Ishikawa (cell line): ENCODE measurements around the gene TERT.

Experiments
- CEBPB ChIP-seq: IDR thresholded peaks from 2 replicates; pipeline ENCODE4 v1.6.1; 2012
- CREB1 ChIP-seq: IDR thresholded peaks from 2 replicates; pipeline ENCODE4 v1.6.1; 2012; ENCODE audit warnings: low read depth
- EGR1 ChIP-seq: IDR thresholded peaks from 2 replicates; pipeline ENCODE4 v1.6.1; 2012
- EP300 ChIP-seq: IDR thresholded peaks from 2 replicates; pipeline ENCODE4 v1.6.1; 2012; ENCODE audit warnings: borderline replicate concordance
- FOXM1 ChIP-seq: IDR thresholded peaks from 2 replicates; pipeline ENCODE4 v1.6.1; 2012; ENCODE audit warnings: low read depth, borderline replicate concordance
- NFIC ChIP-seq: IDR thresholded peaks from 2 replicates; pipeline ENCODE4 v1.6.1; 2012
- RAD21 ChIP-seq: IDR thresholded peaks from 2 replicates; pipeline ENCODE4 v1.6.1; 2012; ENCODE audit warnings: low read depth
- TAF1 ChIP-seq: IDR thresholded peaks from 2 replicates; pipeline ENCODE4 v1.6.1; 2012; ENCODE audit warnings: low read depth, mild to moderate bottlenecking
- TCF12 ChIP-seq: IDR thresholded peaks from 2 replicates; pipeline ENCODE4 v1.6.1; 2012; ENCODE audit warnings: low read depth
- TEAD4 ChIP-seq: IDR thresholded peaks from 2 replicates; pipeline ENCODE4 v1.6.1; 2012
- YY1 ChIP-seq: IDR thresholded peaks from 2 replicates; pipeline ENCODE4 v1.6.1; 2012; ENCODE audit warnings: low read depth
- ZBTB7A ChIP-seq: IDR thresholded peaks from 2 replicates; pipeline ENCODE4 v1.6.1; 2012; ENCODE audit warnings: low read depth
- TF ChIP-seq, protein P1 (sequence below): IDR thresholded peaks from 2 replicates; pipeline ENCODE4 v1.6.1; 2012
- TF ChIP-seq, protein P2 (sequence below): IDR thresholded peaks from 2 replicates; pipeline ENCODE4 v1.6.1; 2012
- TF ChIP-seq, protein P3 (sequence below): IDR thresholded peaks from 2 replicates; pipeline ENCODE4 v1.6.1; 2012; ENCODE audit warnings: low read depth, mild to moderate bottlenecking

TERT gene

DNA sequence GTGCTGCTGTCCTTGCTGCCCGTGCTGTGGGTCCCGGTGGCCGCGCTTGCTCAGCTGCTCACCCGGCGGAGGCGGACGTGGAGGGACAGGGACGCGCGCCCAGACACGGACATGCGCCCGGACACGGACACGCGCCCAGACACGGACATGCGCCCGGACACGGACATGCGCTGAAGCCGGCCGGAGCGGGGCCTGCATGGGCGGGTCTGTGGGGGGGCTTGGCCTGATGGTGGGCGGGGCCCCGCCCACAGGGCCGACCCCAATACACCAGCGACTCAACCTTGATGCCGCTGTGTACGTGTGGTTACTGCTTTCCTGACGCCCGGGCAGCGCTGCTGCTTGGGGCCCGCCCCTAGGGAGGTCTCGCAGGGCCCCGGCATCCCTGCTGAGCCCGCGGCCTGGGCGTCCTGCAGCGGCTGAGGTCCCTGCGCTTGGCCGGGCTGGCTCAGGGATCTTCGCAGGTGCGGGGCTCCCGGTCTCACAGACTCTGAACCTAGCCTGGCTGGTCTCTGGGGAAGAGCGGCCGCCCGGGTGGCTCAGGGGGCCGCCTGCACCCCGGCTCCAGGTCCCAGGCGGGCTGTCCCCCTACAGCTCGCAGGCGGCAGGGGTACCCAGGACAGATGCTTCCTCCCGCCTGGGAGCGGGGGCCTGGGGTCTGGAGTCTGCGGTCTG is 48.8 kb downstream of the TERT start:
- 0 out of 2 replicates have a peak, but pooled peaks have one; percentile 16 for TF ChIP-seq ZBTB7A
- TF ChIP-seq EP300: no peak

DNA sequence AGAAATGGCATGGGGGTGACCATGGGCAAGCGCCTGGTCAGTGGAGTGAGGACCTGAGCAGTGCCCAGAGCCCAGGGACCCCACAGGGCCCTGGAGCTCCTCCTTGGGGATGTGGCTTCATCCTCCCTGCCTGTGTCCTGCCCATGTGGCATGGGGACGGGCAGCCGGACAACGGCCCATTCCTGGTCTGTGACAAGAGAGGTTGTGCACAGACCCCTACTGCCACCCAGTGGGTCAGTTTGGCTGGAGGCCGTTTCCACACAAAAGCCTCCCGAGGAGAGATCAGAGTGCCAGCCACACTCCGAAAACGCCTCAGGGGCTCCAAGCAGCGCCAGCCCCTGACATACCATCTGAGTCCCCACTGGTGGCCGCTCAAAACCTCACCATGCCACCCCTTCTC is 49.9 kb downstream of the TERT start:
- TF ChIP-seq RAD21: peak; percentile 58
- TF ChIP-seq NFIC: no peak

DNA sequence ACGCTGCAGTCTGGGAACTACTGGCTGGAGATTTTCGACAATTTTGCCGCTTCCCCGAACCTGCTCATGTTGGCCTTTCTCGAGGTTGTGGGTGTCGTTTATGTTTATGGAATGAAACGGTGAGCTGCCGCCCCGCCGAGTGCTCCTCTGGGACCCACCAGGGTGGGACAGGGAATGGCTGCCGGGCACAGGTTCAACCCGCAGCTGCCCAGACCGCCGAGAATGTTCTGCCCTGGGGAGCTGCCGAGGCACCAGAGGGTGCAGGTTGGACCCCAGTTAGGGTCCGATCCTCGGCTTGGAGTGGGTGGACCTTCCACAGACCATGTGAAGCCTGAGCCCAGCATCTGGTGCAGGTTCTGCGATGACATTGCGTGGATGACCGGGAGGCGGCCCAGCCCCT is 50.6 kb downstream of the TERT start:
- no peak for TF ChIP-seq CEBPB
- TF ChIP-seq NFIC: no peak
- no peak for TF ChIP-seq CREB1
- no peak for TF ChIP-seq TAF1
- TF ChIP-seq FOXM1: no peak
- TF ChIP-seq, protein P1, sequence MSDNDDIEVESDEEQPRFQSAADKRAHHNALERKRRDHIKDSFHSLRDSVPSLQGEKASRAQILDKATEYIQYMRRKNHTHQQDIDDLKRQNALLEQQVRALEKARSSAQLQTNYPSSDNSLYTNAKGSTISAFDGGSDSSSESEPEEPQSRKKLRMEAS: no peak
- TF ChIP-seq, protein P2, sequence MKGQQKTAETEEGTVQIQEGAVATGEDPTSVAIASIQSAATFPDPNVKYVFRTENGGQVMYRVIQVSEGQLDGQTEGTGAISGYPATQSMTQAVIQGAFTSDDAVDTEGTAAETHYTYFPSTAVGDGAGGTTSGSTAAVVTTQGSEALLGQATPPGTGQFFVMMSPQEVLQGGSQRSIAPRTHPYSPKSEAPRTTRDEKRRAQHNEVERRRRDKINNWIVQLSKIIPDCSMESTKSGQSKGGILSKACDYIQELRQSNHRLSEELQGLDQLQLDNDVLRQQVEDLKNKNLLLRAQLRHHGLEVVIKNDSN: no peak
- no peak for TF ChIP-seq EGR1
- no peak for TF ChIP-seq EP300
- TF ChIP-seq TCF12: no peak
- TF ChIP-seq ZBTB7A: no peak
- TF ChIP-seq YY1: no peak
- TF ChIP-seq RAD21: no peak

DNA sequence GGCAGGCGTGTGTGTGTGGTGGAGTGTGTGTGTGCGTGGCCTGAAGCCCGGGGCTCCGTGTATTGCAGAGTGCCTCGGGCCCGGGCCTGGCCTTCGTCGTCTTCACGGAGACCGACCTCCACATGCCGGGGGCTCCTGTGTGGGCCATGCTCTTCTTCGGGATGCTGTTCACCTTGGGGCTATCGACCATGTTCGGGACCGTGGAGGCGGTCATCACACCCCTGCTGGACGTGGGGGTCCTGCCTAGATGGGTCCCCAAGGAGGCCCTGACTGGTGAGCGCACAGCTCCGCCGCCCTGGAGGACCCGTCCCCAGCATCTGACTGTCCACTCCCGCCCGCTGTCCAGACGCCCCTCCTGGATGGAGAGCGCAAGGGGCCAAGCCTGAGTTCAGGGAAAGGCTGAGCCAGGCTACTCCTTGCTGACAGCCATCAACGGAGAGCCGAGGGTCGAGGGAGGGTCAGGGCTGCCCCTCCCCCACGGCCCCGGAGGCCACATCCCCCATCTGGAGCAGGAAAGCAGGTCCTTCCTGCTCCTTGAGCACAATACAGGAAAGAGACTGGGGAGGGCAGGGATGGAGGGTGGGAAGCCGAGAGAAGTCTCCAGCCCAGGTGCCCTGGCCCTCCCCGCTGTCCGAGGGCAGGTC is 51.3 kb downstream of the TERT start:
- TF ChIP-seq NFIC (no peak), TEAD4 (no peak), TCF12 (no peak), EGR1 (no peak)
- TF ChIP-seq, protein P2: no peak
- TF ChIP-seq, protein P1: no peak

DNA sequence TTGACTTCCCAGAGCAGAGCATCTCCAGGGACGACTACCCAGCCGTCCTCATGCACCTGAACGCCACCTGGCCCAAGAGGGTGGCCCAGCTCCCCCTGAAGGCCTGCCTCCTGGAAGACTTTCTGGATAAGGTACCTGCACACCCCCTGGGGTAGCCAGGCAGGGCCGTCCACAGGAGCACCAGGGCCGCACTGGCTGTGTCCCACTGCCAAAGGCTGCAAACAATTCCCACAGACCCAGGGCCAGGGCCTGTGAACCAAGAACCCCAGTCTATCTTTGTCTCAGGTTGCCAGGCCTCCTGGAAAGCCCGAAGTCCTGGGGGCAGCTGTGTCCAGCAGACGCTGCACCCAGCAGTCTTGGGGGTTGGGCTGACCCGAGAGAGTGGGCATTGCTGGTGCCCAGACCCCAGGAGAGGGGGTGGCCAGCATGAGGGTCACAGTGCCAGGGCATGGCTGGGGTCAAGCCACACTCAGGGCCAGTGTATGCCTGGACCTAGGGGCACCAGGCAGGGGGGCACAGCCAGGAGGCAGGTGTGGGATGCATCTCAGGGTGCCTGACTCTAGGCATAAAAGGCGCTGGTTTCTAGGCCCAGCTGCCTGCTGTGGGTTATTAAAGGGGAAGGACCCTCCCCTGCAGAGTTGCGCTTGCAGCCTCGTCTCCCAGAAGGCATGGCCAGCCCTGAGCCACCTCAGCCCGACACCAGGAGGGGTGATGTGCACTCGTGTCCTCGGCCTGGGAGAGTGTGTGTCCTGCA is 52.0 kb downstream of the TERT start:
- no peak for TF ChIP-seq CREB1
- TF ChIP-seq, protein P3, sequence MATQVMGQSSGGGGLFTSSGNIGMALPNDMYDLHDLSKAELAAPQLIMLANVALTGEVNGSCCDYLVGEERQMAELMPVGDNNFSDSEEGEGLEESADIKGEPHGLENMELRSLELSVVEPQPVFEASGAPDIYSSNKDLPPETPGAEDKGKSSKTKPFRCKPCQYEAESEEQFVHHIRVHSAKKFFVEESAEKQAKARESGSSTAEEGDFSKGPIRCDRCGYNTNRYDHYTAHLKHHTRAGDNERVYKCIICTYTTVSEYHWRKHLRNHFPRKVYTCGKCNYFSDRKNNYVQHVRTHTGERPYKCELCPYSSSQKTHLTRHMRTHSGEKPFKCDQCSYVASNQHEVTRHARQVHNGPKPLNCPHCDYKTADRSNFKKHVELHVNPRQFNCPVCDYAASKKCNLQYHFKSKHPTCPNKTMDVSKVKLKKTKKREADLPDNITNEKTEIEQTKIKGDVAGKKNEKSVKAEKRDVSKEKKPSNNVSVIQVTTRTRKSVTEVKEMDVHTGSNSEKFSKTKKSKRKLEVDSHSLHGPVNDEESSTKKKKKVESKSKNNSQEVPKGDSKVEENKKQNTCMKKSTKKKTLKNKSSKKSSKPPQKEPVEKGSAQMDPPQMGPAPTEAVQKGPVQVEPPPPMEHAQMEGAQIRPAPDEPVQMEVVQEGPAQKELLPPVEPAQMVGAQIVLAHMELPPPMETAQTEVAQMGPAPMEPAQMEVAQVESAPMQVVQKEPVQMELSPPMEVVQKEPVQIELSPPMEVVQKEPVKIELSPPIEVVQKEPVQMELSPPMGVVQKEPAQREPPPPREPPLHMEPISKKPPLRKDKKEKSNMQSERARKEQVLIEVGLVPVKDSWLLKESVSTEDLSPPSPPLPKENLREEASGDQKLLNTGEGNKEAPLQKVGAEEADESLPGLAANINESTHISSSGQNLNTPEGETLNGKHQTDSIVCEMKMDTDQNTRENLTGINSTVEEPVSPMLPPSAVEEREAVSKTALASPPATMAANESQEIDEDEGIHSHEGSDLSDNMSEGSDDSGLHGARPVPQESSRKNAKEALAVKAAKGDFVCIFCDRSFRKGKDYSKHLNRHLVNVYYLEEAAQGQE: no peak

DNA sequence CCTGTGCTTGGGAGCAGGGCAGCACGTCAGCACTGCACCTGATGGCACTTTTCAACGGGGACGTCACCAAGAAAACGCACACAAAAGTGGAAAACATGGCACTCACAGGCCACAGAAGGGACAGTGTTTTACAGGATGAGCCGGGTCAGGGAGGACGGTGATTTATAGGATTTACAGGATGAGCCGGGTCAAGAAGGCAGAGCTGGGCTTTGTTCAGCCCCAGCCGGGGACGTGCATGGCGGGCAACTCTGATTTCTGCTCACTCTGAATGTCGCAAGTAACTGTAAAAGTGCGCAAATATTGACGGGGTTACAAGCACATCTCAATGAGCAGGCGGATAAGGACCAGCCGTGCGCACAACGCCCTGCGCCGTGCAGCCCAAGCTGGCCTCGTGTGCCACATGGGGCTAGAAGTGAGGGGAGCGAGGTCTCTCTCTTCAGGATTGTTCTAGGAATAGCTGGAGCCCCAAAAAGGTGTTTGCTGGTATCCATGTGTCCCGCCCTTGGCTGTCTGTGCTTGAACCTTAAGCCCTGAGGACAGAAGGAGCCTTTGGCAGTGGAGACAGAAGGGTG is 53.3 kb downstream of the TERT start:
- TF ChIP-seq CREB1: no peak

DNA sequence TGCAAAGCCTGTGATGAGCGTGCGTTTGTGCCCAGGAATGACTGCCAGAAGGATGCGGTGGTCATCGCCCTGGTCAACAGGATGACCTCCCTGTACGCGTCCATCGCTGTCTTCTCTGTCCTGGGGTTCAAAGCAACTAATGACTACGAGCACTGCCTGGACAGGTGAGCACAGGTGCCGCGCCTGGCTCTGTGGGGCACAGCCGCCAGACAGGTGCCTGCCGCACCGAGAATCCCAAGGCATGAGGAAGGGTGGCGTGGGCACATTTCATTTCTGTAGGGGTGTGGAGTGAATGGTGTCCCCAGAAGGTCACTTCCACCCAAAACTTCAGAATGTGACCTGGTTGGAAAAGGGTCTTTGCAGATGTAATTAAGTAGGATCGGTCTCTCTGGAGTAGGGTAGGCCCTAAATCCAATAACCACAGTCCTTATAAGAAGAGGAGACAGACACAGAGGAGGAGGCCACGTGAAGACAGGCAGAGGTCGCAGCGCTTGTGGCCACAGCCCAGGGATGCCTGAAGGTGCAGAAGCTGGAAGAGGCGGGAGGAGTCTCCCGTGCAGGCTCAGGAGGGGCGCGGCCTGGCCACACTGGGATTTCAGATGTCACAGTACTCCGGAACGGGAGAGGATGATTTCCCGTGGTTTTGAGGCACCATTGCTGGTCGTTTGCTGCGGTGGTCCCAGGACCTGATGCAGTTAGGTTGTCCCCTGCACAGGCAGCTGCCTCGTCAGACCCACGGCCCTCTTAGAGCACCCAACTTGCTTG is 54.2 kb downstream of the TERT start:
- no peak for TF ChIP-seq TEAD4
- no peak for TF ChIP-seq EP300
- no peak for TF ChIP-seq EGR1
- no peak for TF ChIP-seq FOXM1
- no peak for TF ChIP-seq ZBTB7A
- TF ChIP-seq NFIC: no peak
- no peak for TF ChIP-seq TAF1
- no peak for TF ChIP-seq YY1
- TF ChIP-seq, protein P1: no peak
- TF ChIP-seq TCF12: no peak
- TF ChIP-seq CEBPB: no peak
- no peak for TF ChIP-seq CREB1
- TF ChIP-seq, protein P3: no peak
- TF ChIP-seq, protein P2: no peak
- TF ChIP-seq RAD21: no peak
